Cerebellar cortex (tissue), 1 donor: ENCODE data around the gene PLCG2.
"Not testable (repeated sequence)": the region's sequence is repeated elsewhere in the genome, so short reads cannot be mapped to it uniquely, and the experiment has no call there.

ENCODE experiments used
- DNase-seq: peaks from one replicate; pipeline ENCODE4 v3.0.0-alpha.2; 2015; ENCODE audit warnings: low spot score

PLCG2 gene

DNA sequence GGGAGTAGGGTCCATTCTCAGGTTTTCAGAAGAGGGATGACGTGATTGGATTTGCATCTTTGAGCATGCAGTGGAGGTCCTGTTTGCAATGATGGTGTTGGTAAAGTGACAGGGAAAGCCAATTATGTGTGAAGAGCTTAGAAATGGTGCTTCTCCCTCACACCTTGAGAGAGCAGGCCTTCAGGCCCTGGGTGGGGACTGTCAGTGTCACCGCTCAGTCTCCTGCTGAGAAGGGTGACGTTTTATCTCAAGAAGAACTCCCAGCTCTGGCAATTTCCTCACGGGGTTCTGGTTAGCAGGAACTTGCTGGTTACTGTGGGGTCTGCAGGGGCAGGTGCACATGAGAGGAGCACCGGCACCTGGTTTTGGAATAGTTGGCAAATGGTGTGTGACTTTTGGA lies 11.2 kb downstream of the PLCG2 start:
- no peak for DNase-seq

DNA sequence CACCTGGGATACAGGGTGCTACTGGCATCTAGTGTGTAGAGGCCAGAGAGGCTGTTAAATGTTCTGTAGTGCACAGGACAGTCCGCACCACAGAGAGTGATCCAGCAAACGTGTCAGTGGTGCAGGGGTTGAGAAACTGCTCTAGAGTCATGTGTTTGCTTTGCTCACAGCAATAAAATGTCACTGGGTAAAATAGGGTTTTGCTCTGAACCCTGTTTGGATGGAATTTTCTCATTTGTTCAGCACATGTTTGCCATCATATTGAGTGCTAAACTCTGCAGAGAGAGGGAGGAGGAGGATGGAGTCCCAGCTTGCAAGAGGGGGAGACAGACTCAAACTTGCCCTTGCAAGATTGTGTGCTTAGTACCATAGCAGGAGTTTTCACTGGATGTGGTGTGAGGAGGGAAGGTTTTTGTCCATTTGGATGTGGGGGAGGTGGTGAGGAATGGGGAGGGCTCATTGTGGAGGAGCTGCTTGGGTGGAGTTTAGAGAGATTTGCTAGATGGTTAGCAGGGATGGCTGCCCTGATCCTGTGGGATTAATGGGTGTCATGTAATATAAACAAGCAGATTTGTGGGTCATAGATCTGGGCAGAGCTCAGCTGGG lies 11.8 kb downstream of the PLCG2 start:
- DNase-seq, result no peak

DNA sequence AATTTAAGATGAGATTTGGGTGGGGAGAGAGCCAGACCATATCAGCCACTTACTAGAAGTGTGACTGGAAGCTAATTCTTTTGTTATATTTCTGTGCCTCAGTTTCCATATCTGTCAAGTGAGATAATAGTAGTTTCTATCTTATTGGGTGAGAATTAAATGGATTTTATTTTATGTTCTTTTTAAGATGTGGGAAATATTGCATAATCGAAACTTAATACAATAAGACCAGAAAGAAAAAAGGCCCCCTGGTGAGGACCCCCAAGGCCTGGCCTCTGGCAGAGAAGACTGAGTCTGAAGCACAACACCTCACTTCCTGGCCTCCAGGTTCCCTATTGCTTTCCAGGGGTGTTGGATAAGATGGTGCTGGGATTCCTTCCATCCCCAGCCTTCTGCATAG lies 13.7 kb downstream of the PLCG2 start:
- DNase-seq, result no peak

DNA sequence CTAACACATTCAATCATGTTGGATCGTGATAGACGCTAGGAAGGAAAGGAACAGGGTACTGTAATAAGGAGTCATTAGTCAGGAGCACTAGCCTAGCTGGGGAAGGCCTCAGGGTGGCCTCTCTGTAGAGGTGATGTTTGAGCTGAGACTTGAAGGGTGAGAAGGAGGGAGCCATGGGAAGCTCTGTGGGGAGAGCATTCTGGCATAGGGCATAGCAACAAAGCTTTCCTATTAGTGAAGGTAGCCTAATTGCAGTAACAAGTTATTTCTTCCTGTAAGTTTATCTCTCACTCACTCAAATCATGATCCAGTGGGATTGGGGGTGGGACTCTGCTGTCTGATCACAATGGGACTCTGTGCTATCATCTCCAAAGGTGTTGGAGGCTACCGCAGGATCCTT lies 16.1 kb downstream of the PLCG2 start:
- no peak for DNase-seq

DNA sequence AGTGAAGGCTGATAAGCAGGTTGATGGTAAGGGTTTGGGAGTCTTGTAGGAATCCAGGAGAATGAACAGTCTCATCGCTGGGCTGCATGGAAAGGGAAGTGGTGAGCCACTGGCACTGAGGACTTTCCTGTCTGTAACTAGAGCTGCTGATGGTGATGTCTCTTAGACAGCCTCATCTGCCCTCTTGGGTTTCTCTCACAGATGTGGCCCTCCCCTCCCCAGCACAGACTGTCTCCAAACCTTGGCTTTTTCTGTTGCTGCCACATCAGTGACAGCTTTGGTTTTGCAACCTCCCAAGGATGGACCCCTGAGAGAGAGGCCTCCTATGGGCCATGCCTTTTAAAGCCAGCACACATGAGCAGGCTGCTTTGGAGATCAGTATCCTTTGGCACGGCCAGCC lies 16.9 kb downstream of the PLCG2 start:
- DNase-seq, result no peak

DNA sequence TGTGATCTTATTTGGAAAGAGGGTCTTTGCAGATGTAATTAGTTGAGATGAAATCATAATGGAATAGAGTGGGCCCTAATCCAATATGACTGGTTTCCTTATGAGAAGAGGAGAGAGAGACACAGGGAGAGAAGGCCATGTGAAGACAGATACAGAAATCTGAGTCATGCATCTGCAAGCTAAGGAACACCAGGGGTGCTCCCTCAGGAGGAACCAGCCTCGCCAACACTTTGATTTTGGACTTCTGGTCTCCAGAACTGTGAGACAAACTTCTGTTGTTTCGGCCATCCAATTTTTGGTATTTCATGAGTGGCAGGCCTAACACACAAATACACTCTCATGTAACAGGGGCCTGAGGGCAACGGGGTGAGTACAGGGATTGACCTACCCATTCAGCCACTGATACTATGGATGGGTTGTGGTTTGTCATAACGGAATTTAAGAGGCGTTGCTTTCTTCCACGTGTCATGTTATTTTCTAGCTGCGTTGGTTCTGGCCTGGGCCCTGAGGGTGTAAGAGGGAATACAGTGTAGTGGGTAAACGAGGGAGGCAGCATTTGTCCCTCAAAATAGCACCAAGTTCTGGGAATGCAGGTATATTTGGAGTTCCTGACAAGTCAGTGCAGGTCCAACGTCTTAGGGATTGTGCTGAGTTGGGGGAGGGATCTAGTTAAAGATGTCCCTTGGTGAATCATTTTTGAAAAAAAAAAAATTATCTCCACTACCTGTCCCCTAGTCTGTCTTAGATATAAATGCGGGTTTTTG lies 17.7 kb downstream of the PLCG2 start:
- DNase-seq, result no peak

DNA sequence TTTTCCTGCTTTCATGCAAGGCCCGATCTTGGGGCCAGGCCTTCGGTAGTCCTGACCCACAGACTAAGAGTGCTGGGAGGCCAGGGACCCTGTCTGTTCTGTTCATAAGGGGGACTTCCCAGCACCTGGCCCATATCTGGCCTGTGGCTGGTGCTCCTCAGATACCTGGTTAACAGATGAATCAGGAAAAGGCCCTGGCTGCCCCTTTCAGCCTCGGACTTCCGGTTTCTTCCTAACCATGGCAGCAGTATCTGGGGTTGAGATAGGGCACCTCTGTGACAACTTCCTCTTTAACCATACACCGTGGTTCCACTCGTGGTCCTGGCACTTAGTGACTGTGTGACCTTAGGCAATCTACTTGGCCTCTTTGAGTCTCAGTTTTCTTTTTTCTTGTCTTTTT lies 18.4 kb downstream of the PLCG2 start:
- DNase-seq, result no peak

DNA sequence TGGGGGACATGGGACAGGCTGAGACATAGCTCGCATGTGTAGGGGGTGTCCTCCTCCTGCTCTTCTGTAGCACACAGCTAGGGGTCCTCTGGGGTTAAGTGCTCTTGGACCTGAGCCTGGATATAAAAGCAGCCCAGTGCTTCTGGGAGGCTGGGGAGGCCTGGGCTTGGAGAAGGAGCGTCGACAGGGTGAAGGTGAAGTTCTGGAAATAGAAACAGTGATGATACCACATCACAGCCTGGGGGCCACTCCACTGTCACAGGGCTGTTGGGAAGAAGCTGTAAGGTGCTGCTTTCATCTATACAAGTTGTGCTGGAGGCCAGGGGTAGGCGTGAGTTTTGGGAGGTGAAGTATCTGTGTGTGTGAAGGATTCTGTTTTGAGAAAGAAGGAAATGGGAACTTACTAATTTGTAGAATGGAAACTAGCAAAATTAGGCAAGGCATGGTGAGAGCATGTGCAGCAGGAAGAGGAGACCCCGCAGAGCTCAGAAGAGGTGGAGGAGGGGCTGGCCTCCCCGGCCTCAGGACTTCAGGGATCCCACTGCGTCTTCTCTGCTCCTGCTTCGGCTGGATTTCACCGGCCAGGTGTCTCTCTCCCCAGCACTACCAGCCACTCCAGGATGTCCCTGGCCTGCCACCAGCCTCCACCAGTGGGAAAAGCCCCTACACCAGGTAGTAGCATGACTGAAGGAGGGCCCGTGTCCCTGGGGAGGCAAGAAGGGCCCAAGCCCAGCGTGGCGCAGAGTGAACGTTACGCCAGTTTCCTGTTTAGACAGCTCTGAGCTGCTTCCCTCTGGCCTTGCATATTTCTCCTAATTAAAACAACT lies 19.4 kb downstream of the PLCG2 start:
- no peak for DNase-seq

DNA sequence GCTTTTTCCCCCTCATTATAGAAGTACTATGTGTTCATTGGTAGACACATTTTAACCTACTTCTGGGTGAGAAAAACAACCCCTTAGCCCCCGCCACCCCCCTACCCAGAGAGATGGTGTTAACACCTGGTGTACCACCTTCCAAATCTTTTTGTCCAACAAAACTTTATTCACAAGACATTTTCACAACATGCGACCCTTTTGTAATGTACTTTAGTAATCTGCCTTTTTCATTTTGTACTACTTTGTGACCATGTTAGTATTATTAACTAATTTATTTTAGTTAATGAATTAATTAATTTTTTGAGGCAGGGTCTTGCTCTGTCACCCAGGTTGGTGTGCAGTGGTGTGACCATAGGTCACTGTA lies 20.0 kb downstream of the PLCG2 start:
- DNase-seq, result no peak

DNA sequence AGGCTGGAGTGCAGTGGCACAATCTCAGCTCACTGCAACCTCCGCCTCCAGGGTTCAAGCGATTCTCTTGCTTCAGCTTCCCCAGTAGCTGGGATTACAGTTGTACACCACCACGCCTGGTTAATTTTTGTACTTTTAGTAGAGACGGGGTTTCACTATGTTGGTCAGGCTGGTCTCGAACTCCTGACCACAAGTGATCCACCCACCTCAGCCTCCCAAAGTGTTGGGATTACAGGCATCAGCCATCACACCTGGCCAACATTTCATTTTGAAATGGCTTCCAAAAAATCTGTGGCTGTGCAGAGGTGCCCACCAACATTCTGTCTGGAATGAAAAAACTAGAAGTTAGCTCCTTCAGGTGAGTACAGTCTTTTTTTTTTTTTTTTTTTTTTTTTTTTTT lies 22.6 kb downstream of the PLCG2 start:
- DNase-seq, result not testable (repeated sequence)

DNA sequence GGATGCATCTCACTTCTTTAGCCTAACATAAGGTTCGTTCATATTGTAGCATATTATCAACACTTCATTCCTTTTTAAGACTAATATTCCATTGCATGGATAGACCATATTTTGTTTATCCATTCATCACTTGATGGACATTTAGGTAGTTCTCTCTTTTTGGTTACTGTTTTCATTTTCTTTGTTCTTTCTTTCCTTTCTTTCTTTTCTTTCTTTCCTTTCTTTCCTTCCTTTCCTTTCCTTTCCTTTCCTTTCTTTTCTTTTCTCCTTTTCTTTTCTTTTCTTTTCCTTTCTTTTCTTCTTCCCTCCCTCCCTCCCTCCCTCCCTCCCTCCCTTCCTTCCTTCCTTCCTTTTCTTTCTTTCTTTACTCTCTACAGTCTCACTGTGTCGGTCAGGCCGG lies 24.2 kb downstream of the PLCG2 start:
- no peak for DNase-seq

DNA sequence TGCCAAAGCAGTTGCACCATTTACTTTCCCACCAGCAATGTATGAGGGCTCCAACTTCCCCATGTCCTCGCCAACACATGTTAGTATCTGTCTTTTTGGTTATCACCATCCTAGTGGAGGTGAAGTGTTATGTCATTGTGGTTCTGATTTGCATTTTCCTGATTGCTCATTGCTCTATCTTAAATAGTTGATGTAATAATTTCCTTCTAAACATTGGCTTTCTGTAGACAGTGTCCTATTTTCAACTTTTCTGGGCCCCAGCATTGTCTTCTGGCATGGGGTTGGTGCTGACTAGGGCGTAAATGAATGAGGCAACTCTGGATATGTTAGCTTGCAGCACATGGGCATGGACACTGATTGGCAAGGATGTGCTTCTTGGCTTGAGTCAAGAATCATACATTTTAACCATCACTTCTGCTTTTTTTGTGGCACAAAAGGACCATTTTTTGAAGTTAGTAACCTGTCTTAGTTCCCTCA lies 25.1 kb downstream of the PLCG2 start:
- DNase-seq, result no peak

DNA sequence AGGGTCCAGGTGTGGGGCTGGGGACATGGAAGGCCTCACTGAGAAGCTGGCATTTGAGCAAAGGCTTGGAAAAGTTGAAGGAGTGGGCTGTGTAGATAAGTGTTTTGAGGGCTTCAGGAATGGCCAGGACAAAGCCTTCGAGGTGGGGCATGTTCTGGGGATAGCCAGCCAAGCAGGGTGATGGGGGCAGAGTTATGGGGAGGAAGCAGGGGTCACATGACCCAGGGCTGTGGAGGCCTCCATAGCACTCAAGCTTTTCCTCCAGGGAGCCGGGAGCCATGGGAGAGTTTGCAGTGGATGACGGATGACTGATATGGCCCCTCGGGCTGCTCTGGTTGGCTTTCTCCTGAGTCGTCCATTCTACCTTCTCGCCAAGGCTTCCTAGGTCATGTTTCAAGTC lies 27.6 kb downstream of the PLCG2 start:
- no peak for DNase-seq

DNA sequence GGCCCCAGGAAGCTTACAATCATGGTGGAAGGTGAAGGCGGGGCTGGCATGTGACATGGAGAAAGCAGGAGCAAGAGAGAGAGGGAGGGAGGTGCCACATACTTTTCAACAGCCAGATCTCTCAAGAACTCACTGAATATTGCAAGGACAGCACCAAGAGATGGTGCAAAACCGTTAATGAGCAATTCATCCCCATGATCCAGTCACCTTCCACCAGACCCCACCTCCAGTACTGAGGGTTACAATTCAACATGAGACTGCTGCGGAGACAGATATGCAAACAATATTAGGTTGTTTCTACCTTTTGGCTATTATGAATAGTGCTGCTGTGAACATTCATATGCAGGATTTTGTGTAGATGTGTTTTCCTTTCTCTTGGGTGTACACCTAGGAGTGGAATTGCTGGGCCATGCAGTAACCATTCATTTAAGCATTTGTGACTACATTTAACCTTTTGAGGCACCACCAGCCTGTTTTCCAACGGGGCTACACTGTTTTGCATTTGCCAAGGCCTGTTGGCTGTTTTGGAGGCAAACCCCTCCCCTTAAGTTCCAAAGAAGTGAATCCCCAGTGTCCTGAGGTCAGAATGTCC lies 28.8 kb downstream of the PLCG2 start:
- no peak for DNase-seq

DNA sequence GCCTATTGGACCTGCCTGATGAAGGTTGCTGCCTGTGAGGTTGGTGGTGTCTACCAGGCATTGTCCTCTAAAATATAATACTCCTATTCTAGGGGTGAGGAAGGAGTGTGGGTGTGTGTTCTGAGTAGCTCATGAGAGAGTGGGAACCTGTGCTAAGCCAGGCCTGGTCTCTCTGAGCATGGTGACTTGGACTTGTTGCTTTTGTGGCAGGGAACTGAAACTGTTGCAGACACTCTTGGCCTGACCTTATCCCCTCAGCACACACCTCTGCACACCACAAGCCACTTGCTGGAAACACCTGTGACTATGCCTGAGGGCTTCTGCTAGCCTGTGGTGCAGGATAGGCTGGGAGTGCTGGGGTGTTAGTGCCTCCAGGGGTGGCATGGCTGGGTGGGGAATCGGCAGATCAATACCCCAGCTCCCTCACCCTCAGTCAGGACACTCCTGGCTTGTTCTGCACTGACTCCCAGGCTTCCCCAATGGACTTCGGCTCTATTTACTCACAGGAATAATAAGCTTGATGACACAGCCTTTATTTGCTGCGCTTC lies 29.9 kb downstream of the PLCG2 start:
- no peak for DNase-seq

DNA sequence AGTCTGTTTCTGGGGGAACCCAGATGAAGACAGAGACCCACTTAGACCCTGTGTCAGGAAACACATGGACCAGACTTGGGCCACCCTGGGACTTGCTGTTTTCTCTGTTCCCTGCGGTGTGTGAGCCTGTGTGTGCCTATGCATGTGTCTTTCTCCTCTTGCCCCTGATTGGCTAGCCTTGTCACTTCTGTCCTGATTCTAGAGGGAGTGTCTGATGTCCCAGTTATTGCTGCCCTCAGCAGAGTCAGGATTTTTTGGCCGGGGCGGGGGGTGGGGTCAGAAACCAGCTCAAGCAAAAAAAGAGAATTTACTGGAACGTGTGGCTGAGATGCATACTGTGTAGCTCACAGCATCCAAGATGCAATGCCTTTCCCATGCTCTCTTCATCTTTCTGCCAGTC lies 30.5 kb downstream of the PLCG2 start:
- no peak for DNase-seq

DNA sequence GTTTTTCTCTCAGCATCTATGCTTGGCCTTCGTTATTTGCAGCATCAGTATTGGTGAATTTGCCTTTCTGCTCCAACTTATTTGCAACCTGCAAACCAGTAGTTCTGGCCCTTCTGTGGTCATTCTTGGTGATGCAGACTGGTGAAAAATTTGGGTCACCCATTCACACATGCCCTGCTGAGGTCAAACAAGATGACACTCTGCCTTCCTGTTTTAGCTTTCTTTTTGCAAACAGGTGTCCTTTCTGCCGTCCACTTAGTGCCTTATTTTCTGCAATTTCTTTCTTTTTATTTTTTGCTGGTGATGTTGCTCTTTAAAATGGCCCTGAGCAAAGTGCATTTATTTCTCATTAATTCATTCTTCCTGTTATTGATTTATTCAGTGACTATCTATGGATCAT lies 31.3 kb downstream of the PLCG2 start:
- no peak for DNase-seq

DNA sequence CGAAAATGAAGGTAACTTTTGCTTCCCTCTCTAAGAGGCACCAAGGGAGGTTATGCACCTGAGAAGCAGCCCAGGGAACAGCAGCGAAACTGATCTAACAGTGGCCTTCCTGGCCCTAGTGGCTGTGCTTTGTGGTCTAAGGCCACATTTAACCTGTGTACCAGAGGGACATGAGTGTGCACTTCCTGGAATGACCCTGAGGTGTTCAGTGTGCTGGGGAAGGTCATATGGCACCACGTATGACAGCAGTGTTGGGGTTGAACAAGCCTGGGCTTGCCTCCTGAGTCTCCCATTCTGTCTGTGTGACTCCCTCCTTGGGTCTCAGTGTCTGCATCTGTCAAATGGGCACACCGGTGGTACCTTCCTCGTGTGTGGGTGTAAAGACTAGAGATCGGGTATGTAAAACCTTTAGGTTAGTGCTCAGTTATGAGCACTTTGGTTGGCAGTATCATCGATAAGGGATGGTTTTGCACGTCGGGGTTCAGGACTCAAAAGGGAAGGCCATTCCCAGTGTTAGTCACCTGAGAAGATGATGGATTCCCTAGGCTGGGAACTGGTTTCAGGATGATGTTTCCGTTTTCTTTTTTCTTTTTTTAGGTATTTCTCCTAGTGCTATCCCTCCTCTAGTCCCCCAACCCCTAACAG lies 31.9 kb downstream of the PLCG2 start:
- no peak for DNase-seq

DNA sequence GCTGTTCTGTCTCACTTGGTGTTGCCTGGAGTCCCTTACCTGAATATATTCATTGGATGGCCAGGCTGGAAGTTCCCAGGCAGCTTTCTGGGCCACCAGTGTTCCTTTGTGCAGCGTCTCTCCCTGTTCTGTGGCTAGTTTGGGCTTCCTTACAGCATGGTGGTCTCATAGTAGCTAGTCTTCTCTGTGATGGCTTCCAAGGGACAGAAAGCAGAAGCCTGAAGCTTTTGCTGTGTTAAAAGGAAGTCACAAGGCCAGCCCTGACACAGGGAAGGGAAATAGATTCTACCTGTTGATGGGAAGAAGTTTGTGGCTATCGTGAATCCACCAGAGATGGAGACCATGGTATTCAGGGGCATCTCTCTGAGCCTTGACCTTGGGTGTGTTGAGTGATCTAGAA lies 34.6 kb downstream of the PLCG2 start:
- DNase-seq, result no peak

DNA sequence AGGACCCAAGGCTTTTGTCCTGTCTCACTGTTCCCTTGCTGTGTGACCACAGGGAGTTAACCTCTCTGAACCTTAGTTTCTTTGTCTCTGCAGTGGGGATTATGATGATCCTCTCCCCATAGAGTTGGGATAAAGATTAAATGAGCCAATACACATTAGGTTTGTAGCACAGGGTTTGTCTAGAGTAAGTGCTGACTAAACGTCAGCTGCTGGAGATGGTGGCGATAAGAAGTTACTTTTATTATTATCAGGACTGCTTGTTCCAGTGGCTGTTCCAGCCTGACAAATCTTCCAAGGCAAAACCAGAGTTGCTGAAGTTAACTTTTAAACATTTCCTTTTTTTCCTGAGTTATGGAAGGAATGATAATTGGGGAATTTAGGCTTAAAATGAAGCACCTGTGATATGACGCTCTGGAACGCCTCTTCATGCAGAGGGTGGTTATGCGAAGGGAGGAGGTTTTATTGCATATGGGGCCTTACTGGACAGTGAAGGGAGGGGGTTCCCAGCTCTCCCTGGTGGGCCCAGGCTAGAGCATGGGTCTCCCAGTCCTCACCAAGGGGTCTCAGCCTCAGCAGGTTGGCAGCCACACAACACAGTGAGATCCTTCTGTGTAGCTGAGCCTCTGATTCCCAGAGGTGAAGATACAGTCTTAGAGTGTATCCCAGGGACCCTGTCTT lies 35.8 kb downstream of the PLCG2 start:
- no peak for DNase-seq

DNA sequence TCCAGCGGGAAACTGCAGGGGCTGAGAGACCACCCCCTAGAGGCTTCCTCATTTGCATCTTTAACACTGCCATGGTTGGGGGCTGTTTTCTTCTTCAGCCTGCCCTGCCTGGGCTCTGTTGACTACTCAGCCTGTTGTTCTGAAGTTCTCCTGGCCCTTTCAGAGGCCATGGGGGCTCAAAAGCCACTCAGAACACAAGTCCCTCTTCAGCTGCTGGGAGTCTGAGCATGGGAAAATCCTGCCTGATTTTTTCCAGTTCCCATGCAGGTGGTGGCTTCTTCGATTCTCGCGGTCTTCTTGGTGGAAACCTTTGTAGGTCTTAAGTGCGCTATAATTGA lies 36.3 kb downstream of the PLCG2 start:
- DNase-seq, result no peak

DNA sequence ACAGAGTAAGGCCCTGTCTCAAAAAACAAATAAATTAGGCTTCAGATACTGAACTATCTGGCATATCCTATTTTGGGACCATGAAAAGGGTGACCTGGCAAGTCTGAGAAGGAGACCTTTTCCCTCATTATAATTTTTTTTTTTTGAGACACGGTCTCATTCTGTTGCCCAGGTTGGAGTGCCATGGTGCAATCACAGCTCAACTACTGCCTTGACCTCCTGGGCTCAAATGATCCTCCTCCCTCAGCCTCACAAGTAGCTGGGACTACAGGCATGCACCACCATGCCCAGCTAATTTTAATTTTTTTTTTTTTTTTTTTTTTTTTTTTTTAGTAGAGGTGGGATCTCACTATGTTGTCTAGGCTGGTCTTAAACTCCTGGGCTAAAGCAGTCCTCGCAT lies 37.3 kb downstream of the PLCG2 start:
- no peak for DNase-seq
